Fibroblast of villous mesenchyme (primary cell): ENCODE data around the gene SIDT1. TPM values are rescaled to one million over a fixed set of nuclear protein-coding genes. Genes with fewer than 3 reads are reported as not detected.
A peak's percentile ranks its signal among the peaks of the same experiment; 100 is the strongest.

Source experiments
- DNase-seq: peaks from one replicate; pipeline ENCODE4 v3.0.0-alpha.2; 2010; ENCODE audit warnings: low read depth
- H3K4me3 ChIP-seq: 2 replicates; pipeline ENCODE4 v1.5.1; 2011; ENCODE audit warnings: low read depth, mild to moderate bottlenecking, low read length
- CTCF ChIP-seq: IDR thresholded peaks from 2 replicates; pipeline ENCODE4 v1.5.1; 2012; ENCODE audit warnings: low read depth, mild to moderate bottlenecking, low read length; ENCODE audit not compliant: insufficient read depth
- total RNA-seq: library from RNA; depleted of rRNA; stranded (reverse); fragments of >200 nt; gene quantifications from 2 replicates; pipeline ENCODE4 v1.2.3, GENCODE V29; 2012

Gene SIDT1
- total RNA-seq, 1 donor: not detected

GRCh38 chr3:113654310-113654709 is 122.0 kb downstream of the SIDT1 start:
- TF ChIP-seq CTCF: no peak

GRCh38 chr3:113654851-113655250 is 122.5 kb downstream of the SIDT1 start:
- H3K4me3 ChIP-seq: no peak overlapping the region
- no peak for DNase-seq
- no peak for TF ChIP-seq CTCF

More at GRCh38 chr3:113654310-113654709, 122.0 kb downstream of the SIDT1 start:
- no peak overlapping the region for H3K4me3 ChIP-seq
- no peak for DNase-seq

- TF ChIP-seq CTCF: no peak
- H3K4me3 ChIP-seq: no peak overlapping the region
Measured at GRCh38 chr3:113658107-113658506, 125.8 kb downstream of the SIDT1 start.

GRCh38 chr3:113659101-113659541 is 126.8 kb downstream of the SIDT1 start:
- H3K4me3 ChIP-seq: no peak overlapping the region
- TF ChIP-seq CTCF: no peak

More at GRCh38 chr3:113658107-113658506, 125.8 kb downstream of the SIDT1 start:
- no peak for DNase-seq

GRCh38 chr3:113659996-113660395 is 127.6 kb downstream of the SIDT1 start:
- DNase-seq: no peak
- no peak overlapping the region for H3K4me3 ChIP-seq
- no peak for TF ChIP-seq CTCF

More at GRCh38 chr3:113659101-113659541, 126.8 kb downstream of the SIDT1 start:
- no peak for DNase-seq

GRCh38 chr3:113660458-113660857 is 128.1 kb downstream of the SIDT1 start:
- H3K4me3 ChIP-seq: no peak overlapping the region
- no peak for TF ChIP-seq CTCF
- no peak for DNase-seq

GRCh38 chr3:113660896-113661295 is 128.5 kb downstream of the SIDT1 start:
- no peak for TF ChIP-seq CTCF
- DNase-seq: peak; percentile 54
- H3K4me3 ChIP-seq: no peak overlapping the region
